HepG2 (cell line): ENCODE results near the gene PRPSAP1. TPM values are rescaled to one million over a fixed set of nuclear protein-coding genes. Genes with fewer than 3 reads are reported as not detected.

Source experiments
- CEBPG ChIP-seq: IDR thresholded peaks from 2 replicates; pipeline ENCODE4 v1.6.1; 2016
- CREBL2 ChIP-seq: sonication (generic); formaldehyde crosslinking; IDR thresholded peaks from 2 replicates; pipeline ENCODE4 v1.8.1; 2023; ENCODE audit warnings: missing genetic modification reagents, mild to moderate bottlenecking, borderline replicate concordance
- EEA1 ChIP-seq: sonication (generic); formaldehyde crosslinking; IDR thresholded peaks from 2 replicates; pipeline ENCODE4 v1.5.1; 2020; ENCODE audit warnings: mild to moderate bottlenecking, missing genetic modification reagents, borderline replicate concordance
- GATAD2A ChIP-seq: IDR thresholded peaks from 2 replicates; pipeline ENCODE4 v1.6.1; 2016
- GTF3A ChIP-seq: sonication (generic); formaldehyde crosslinking; conservative IDR thresholded peaks from 2 replicates; pipeline ENCODE4 v1.4.0; 2020; ENCODE audit warnings: mild to moderate bottlenecking, missing genetic modification reagents
- HDAC1 ChIP-seq: sonication (generic); formaldehyde crosslinking; IDR thresholded peaks from 2 replicates; pipeline ENCODE4 v1.5.1; 2020; ENCODE audit warnings: mild to moderate bottlenecking, missing genetic modification reagents
- IRF1 ChIP-seq: sonication (generic); formaldehyde crosslinking; IDR thresholded peaks from 2 replicates; pipeline ENCODE4 v1.4.0; 2020; ENCODE audit warnings: low read depth, mild to moderate bottlenecking, missing genetic modification reagents
- JUN ChIP-seq: sonication (generic); formaldehyde crosslinking; IDR thresholded peaks from 2 replicates; pipeline ENCODE4 v1.4.0; 2020; ENCODE audit warnings: mild to moderate bottlenecking, missing genetic modification reagents
- JUNB ChIP-seq: sonication (generic); formaldehyde crosslinking; IDR thresholded peaks from 2 replicates; pipeline ENCODE4 v1.8.0; 2022; ENCODE audit warnings: missing genetic modification reagents, mild to moderate bottlenecking, borderline replicate concordance
- KDM3A ChIP-seq: IDR thresholded peaks from 2 replicates; pipeline ENCODE4 v1.6.1; 2018; ENCODE audit warnings: low read depth, missing compliant biosample characterization
- KDM6A ChIP-seq: IDR thresholded peaks from 2 replicates; pipeline ENCODE4 v1.6.1; 2016; ENCODE audit warnings: low read depth
- PHF5A ChIP-seq: IDR thresholded peaks from one replicate; pipeline ENCODE4 v1.6.1; 2018; ENCODE audit warnings: low read depth, missing genetic modification reagents; ENCODE audit not compliant: unreplicated experiment
- PITX1 ChIP-seq: sonication (generic); formaldehyde crosslinking; IDR thresholded peaks from 2 replicates; pipeline ENCODE4 v1.5.1; 2020; ENCODE audit warnings: mild to moderate bottlenecking, missing genetic modification reagents
- POLR2AphosphoS2 ChIP-seq: IDR thresholded peaks from 2 replicates; pipeline ENCODE4 v1.6.1; 2011; ENCODE audit warnings: low read depth, low read length, improper control_type of control experiment
- ZHX2 ChIP-seq, 2 experiments: sonication (generic) in 1 of 2; formaldehyde crosslinking in 1 of 2; IDR thresholded peaks; 2 replicates each; pipeline versions ENCODE4 v1.6.1 to v1.9.0; 2014 to 2022; ENCODE audit warnings: antibody characterized with exemption in 1 of 2, borderline replicate concordance in 1 of 2, inconsistent platforms in 1 of 2, low read depth in 1 of 2, missing genetic modification reagents in 1 of 2
- ZNF224 ChIP-seq: sonication (generic); formaldehyde crosslinking; IDR thresholded peaks from 2 replicates; pipeline ENCODE4 v1.5.0; 2020; ENCODE audit warnings: mild to moderate bottlenecking, missing genetic modification reagents
- ZNF234 ChIP-seq: sonication (generic); formaldehyde crosslinking; conservative IDR thresholded peaks from 2 replicates; pipeline ENCODE4 v1.5.1; 2020; ENCODE audit warnings: mild to moderate bottlenecking, missing genetic modification reagents
- ZNF446 ChIP-seq: sonication (generic); formaldehyde crosslinking; IDR thresholded peaks from 2 replicates; pipeline ENCODE4 v1.5.0; 2020; ENCODE audit warnings: mild to moderate bottlenecking, missing genetic modification reagents
- ZNF740 ChIP-seq: sonication (generic); formaldehyde crosslinking; IDR thresholded peaks from 2 replicates; pipeline ENCODE4 v1.4.0; 2020; ENCODE audit warnings: missing genetic modification reagents
- ZNF776 ChIP-seq: sonication (generic); formaldehyde crosslinking; IDR thresholded peaks from 2 replicates; pipeline ENCODE4 v1.4.0; 2020; ENCODE audit warnings: mild to moderate bottlenecking, missing genetic modification reagents
- ZNF777 ChIP-seq: sonication (generic); formaldehyde crosslinking; IDR thresholded peaks from 2 replicates; pipeline ENCODE4 v1.4.0; 2020; ENCODE audit warnings: missing genetic modification reagents
- polyA plus RNA-seq, 8 experiments: library from polyadenylated mRNA; depleted of rRNA in 3 of 8; stranded (reverse) in 7 of 8; unstranded in 1 of 8; fragments of >200 nt; fragmentation: Illumina TruSeq in 4 of 8; extraction: Trizol in 4 of 8; gene quantifications; 2 replicates each; pipeline versions ENCODE4 v1.2.1 to v1.2.3, GENCODE V29; 2011 to 2016; ENCODE audit warnings: low read depth in 4 of 8, missing spikeins in 1 of 8, mixed read lengths in 1 of 8; ENCODE audit not compliant: insufficient read depth in 1 of 8
- total RNA-seq, 5 experiments: library from RNA; depleted of rRNA; stranded (reverse); fragments of >200 nt; fragmentation: Illumina TruSeq; extraction: Trizol; gene quantifications; 2 replicates each; pipeline ENCODE4 v1.2.3, GENCODE V29; 2016; ENCODE audit warnings: low read depth in 1 of 5

Gene PRPSAP1
- total and polyA plus RNA-seq, 2 of the 13 experiments (the other 11 are each of a cell fraction or from before 2014, with no cell fraction given), result 91.1 to 314 TPM

- TF ChIP-seq JUNB (CRISPR knock-in tag), result peak; percentile 48; the same call in 1 of the 2 replicates
- peak; percentile 90 for TF ChIP-seq GATAD2A (CRISPR knock-in tag)
- no peak for TF ChIP-seq GTF3A (CRISPR knock-in tag)
- TF ChIP-seq CREBL2 (CRISPR knock-in tag), result peak; percentile 98
- TF ChIP-seq ZNF234, result peak; percentile 99
- TF ChIP-seq JUN (CRISPR knock-in tag), result peak; percentile 77
- peak; percentile 21; the same call in 1 of the 2 replicates for TF ChIP-seq KDM6A (CRISPR knock-in tag)
- TF ChIP-seq PHF5A, result peak; percentile 34
- no peak for TF ChIP-seq ZHX2 (IDR thresholded peaks at IDR 0.05; ENCODE audit: low read depth)
- peak; percentile 97 for TF ChIP-seq ZHX2 (CRISPR knock-in tag; IDR thresholded peaks at IDR 0.05; ENCODE audit: borderline replicate concordance)
- TF ChIP-seq KDM3A (CRISPR knock-in tag), result peak; percentile 95
- peak; percentile 96 for TF ChIP-seq ZNF446 (CRISPR knock-in tag)
- peak; percentile 88 for TF ChIP-seq ZNF777 (CRISPR knock-in tag)
- TF ChIP-seq IRF1 (CRISPR knock-in tag), result peak; percentile 91; the same call in 1 of the 2 replicates
- TF ChIP-seq HDAC1, result peak; percentile 93
- peak; percentile 28; the same call in 1 of the 2 replicates for TF ChIP-seq CEBPG (CRISPR knock-in tag)
- peak; percentile 91 for TF ChIP-seq EEA1 (CRISPR knock-in tag)
- peak; percentile 99 for TF ChIP-seq ZNF224 (CRISPR knock-in tag)
- TF ChIP-seq ZNF776 (CRISPR knock-in tag), result no peak; the same call in none of the 2 replicates
- TF ChIP-seq POLR2AphosphoS2, result no peak
- peak; percentile 92 for TF ChIP-seq PITX1 (CRISPR knock-in tag)
- TF ChIP-seq ZNF740 (CRISPR knock-in tag), result peak; percentile 96
These were observed 32.4 kb upstream of the PRPSAP1 start (continued) for GRCh38 chr17:76385892-76386786.
